Activated CD4-positive, alpha-beta T cell treated with anti-CD3 and anti-CD28 coated beads, Interleukin-2, Interleukin-6, amounts not matched to agents 100 ng/mL and 50 ng/mL, durations not matched to agents 16 hours and 8 hours (primary cell): Measurements from ENCODE around the gene RBM4B.
"Not testable (repeated sequence)": the region's sequence is repeated elsewhere in the genome, so short reads cannot be mapped to it uniquely, and the experiment has no call there.

Source experiments
- DNase-seq: peaks from one replicate; pipeline ENCODE4 v3.0.0-alpha.2; 2020

Gene RBM4B, protein sequence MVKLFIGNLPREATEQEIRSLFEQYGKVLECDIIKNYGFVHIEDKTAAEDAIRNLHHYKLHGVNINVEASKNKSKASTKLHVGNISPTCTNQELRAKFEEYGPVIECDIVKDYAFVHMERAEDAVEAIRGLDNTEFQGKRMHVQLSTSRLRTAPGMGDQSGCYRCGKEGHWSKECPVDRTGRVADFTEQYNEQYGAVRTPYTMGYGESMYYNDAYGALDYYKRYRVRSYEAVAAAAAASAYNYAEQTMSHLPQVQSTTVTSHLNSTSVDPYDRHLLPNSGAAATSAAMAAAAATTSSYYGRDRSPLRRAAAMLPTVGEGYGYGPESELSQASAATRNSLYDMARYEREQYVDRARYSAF

DNA sequence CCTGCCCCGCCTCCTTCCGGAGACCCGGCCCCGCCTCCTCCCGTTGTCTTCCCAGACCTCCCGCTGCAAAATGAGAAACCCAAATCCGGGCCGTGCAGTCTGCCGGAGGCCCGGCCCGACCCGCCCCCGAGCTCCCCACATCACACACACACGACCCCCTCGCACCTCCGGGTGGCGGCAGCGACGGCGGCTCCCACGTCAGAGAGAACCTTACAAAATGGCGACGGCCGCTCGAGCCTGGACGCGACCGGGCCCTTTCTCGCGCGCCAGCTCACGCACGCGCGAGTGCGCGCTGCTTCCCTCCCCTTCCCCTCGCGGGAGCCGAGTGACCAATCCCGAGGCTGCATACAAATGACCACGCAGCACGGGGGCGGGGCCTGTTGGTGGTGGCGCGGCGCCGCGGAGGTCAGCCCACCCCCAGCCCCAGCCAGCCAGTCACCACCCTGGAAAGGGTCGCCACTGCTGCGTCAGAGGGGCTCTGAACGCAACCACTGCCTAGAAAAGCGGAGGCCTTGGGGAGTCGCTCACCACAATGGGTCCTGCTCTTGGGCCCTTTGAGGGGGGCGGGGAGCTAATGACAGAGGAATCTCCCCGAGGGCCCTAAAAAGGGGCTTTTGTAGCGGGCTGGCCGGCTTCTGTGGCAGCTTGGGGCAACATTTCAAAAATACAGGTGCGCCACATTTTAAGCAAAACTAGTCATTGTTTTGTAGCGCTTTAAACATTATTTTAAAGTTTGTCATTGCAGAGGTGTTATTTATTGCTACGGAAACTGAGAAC lies at the start of gene RBM4B:
Gene RBM4B (minus strand): TSS at position 289 of the 777 bp plus-strand sequence. CDS start 808 bp downstream, outside the sequence.
- peak; percentile 98 for DNase-seq

DNA sequence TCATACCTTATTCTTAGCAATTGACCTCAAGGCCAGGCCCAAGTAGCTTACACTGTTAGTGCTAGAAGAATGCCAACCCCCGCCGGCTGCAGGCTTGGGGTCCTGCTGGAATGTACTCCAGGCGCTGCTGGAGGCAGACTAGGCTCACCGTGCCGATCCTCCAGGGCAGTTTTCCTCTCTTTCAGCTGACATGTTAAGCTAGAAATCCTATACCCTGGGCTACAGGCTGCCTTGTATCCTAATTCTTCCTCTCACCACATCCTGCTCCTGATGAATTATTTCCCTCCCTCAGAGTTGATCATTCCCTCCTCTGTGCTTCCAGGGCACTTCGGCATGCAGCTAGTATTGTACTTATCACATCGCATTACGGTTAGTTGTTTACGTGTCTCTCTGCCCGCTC lies 48.0 kb upstream of the RBM4B start:
- DNase-seq: no peak

DNA sequence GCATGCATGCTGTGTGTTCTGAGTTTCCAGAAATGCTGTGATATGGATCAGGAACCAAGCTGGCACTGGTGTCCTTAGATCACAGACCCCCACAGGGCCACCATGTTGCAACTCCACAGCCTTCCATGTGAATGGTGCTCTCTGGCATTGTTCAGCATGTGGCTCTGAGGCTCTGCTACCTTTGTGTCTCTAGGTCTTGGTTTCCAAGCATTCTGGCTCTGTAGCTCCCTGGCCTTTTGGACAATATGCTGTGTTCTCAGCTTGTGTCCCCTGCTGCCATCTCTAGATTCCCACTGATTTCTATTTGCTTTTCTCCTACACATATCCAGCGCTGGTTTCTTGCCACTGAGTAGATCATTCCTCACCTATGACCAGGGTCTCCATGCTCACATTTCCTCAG lies 47.4 kb upstream of the RBM4B start:
- no peak for DNase-seq

DNA sequence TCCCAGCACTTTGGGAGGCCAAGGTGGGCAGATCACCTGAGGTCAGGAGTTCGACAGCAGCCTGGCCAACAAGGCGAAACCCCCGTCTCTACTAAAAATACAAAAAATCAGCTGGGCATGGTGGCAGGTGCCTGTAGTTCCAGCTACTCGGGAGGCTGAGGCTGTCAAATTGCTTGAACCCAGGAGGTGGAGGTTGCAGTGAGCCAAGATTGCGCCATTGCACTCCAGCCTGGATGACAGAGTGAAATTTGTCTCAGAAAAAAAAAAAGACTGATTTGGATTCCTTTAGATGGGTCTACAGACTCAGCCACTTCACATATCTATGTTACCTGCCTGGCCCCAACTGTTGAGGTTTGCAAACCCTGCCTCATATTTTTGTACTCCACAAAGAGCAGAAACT lies 46.5 kb upstream of the RBM4B start:
- DNase-seq: not testable (repeated sequence)

DNA sequence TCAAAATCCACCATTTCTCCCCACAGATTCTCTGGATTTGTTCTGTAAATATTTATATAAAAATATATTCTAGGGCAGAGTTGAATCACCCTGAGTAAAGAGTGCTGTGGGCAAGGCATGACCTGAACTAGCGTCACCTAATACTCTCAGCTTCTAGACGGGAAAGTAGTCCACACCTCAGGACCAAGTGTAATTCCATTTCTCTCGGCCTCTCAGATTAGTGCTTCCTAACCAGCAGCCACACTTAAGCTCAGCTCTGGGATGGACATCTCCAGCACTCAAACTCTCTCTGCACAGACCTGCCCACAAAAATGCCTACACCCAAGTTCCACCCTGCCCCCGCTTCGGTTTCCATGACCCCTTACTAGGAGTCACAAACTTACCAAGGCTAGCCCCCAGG lies 46.0 kb upstream of the RBM4B start:
- no peak for DNase-seq

DNA sequence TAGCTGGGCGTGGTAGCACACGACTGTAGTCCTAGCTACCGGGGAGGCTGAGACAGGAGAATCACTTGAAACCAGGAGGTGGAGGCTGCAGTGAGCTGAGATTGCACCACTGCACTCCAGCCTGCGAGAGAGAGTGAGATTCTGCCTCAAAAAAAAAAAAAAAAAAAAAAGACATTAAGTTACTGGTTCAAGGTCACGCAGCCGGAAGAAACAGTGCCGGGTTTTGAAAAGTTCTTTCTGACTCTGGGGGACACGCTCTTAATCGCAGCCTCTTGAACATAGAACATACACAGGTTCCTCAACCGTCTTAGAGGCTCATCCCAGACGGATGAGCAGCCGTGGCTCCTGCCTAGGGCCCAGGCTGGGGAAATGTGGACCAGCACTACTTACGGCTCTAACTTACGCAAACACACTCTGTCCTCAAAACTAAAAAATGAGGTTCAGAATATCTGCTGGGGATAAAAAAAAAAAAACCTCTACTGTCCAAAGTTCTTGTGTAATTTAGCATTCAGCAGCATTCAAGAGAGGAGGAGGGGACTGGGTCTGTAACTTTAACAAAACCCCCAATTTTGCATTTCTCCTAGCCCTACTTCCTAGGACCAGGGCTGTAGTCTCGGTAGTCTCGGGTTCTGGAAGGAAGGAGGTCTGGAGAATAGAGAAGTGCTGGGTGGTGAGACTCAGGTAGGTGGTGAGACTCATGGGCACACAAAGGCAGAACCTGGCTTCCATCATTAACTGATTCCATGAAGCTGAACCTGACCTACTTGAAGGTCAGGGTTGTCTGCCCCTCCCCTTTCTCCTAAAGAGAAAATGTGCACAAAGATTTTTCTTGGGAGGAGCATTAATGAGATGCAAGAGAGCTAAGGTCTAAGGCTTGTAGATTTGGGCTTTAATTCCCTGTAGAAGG lies 45.3 kb upstream of the RBM4B start:
- DNase-seq: no peak

DNA sequence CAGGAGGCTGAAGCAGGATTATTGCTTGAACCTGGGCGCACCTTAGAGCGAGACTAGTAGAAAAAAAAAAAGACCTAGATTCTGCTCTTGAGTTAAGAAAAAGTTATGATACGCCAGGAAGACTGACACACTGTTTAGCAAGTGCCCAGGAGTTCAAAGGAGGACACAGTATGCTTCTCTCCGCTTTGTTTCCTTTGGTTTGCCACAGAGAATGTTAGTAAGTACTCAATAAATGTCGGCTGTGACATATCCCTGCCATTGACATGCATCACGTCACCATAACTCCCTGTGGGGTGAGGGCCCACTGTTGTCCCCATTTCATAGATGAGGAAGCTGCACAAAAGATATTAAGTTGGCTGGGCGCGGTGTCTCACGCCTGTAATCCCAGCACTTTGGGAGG lies 44.3 kb upstream of the RBM4B start:
- no peak for DNase-seq

DNA sequence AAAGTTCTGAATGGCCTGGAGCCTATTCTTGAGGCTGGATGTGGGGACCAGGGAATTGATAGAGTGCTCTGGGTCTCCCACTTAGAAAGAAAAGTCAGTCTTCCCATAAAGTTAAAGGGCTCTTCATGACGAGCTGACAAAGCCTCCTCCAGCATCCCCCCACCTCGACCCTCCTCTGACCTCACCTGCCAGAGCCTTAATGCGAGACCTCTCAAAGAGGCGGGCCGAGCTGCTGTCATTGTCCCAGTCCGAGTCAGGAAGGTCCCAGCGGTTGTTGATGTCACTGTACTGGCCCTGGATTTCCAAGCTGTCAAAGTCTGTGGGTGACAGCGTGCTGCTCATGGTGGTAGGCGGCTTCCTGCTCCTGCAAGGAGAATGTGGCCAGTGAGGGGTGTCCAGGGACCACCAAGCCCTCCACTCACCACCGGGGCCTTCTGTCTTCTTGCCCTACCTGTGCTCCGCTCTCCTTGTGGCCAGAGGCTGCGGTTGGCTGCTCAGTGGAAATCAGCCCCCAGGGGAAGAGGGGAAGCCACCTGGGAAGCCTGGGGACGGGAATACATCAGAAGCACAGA lies 43.3 kb upstream of the RBM4B start:
- no peak for DNase-seq

DNA sequence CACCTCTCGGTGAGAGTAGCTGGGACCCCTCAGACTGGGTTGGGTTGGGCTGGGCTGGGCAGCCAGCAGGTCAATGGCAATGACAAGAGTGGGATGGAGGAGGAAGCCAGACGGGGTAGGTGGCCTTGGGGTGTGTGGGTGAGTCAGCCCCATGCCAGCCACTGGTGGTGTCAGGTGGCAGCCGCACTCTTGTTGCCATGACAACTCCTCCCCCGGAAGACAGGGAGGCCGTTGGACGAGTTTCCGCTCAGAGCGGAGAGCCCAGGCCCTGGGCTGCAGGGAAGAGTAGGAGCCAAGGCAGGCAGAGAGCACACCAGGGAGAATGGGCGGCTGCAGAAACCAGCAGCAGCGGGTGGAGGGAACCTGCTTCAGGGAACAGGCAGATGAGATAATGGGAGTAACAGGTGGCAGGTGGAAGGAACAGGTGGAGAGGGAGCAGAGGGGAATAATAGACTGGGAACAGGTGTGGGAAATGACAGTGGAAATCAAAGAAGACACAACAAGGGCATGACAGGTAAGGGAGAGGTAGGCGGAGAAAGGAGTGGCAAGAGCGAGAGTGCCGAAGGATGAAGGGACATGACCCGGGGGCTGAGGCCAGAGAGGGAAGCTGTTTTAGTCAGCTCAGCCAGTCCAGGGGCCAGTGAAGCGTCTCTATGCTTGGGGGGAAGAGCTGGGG lies 42.7 kb upstream of the RBM4B start:
- DNase-seq: peak; percentile 85

DNA sequence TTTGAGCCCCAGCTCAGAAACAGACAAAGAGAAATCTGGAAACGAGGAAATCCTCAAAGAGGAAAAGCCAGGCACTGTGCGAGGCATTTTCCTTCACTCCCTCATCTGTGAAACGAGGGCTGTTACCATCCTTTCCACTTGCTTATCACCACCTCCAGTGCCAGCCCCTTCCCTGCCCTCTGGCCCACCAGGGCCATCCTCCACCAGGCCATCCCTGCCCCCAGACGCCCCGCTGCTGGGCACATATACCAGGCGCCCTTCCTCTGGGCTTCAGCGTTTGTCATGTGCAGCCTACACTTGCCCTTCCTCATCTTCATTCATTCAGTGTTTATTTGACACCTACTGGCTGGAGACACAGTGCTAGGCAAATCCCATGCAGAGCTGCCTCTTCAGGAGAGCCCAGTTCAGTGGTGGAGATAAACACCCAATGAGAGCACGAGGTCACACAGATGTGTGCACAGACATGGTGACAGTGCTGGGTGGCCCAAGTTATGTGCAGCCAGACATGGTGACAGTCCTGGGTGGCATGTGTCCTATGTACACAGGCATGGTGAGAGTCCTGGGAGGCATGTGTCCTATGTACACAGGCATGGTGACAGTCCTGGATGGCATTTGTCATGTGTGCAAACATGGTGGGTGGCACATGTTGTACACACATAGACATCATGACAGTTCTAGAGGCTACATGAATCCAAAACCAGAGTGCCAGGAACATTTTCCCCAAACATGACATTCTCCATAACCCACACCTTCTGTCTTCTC lies 41.6 kb upstream of the RBM4B start:
- no peak for DNase-seq

DNA sequence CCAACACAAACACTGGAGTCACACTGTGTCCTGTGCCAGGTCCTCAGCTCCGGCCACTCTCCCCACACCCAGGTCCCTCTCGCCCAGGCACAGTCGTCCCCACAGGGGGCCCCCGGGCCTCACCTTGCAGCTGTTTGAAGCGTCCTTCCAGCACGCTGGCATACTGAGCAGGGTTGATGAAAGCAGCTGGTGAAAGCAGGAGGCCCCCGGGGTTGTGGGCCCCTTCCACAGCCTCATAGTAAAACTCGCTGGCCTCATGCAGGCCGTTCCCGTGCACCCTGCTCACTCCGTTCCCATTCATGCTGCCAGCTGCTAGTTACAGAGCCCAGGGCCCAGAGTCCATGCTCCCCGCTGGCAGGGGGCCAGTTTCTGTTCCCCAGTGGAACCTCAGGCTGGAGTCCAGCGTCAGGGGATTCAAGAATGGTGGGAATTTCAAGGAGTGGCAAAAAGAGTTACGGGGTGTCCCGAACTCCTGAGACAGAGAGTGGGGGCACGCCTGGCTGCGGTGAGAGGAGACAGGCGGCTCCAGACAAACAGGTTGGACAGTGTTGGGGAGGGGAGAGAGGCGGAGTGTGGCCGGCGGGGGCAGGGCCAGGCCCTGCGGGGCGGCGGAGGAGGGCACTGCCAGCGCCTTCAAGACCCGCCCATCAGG lies 40.8 kb upstream of the RBM4B start:
- no peak for DNase-seq

DNA sequence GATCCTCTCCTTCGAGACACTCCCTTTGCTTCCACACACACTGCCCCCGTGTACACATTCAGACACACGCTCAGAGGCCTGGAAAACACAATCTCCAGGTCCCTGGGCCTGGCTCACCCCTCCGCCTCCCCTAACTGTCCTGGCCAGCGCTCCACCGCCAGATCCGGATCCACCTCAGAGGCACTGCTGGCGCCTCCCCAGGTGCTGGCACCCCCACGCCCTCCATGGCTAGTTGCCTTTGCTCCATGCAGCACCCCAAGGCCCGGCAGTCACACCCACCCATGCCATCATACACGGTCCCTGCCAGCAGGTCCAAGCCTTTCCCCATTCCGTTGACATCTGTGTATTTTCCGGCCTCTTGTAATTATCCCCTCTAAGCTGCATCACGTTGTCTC lies 40.2 kb upstream of the RBM4B start:
- no peak for DNase-seq

DNA sequence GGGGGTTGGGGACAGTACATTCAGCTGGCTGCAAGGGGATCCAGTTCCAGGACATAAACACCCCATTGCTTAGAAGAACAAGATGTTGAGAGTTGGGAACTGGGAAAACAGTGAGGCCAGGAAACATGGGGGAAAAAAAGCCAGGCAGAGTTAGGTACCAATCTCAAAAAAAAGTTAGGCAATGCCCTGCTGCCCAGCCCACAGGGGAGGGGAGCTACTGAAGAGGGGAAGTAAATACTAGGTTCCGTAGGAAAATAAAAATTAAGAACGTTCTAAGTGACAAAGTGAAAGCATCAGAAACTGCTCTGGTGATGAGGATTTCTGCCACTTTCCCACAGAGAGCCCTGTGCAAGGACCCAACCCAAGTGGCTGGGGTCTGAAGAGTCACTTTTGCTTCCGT lies 39.3 kb upstream of the RBM4B start:
- DNase-seq: no peak

DNA sequence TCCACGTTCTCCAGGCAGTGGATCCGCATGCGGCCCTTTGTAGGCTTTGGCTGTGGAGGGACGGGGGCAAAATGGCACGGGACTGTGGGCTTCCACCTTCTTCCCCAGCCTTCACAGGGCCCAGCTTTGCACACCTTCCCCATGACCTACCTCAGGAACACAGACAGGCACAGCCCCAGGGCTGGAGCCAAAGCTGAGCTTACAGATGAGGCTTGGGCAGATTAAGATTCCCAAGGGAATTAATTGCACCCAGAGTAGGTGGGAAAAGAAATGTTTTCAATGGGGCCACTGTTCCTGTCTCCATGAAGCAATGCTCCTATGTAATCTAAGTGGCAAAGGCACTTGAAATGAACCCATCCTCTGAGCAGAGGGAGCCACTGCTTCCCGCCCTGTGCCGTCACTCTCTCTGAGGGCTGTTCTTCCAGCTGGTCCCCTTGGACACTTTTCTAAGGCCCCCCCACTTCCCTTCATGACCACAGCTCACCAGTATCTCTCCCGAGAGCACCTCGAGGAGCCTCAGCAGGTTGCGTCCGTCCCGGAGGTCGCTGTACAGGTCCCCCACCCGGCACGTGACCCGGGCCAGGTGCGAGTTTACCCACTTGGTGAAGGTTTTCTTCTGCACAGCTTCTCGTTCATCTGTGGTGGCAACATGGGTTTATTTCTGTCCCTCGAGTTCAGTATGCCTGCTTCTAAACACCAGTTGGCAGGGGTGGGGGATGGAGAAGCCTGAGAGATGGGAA lies 37.8 kb upstream of the RBM4B start:
- DNase-seq: no peak

DNA sequence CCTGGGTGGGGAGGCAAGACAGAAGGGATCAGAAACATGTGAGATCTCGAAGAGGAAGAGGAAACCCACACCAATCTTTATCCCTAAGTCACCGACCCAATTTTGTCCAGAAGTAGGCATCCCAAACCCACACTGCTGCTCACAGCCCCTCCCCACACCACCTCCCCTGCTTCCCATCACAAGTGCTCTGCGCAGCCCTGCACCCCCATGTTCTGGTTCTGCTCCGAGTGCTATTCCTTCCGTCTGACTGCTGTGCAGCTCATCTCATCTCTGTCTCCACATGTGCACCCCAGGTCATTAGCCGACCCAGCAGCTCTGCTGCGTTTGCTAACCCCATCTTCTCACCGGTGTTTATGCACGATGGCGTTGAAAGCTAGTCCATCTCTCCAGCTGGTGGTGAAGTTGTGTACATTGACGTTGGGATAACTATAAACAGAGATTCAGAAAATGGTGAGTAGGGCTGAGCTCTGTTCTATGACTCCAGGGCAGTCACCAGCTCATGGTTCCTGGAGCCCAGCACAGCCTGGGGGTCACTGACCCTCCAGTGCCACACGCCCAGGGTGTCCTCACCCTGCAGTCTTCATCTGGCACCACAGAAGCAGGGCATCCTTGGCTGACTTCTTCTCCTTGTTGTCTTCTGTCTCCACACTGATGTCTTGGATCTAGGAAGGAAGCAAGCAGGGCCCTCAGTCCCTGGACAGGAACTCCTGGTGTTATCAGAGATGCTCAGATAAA lies 36.2 kb upstream of the RBM4B start:
- DNase-seq: no peak

DNA sequence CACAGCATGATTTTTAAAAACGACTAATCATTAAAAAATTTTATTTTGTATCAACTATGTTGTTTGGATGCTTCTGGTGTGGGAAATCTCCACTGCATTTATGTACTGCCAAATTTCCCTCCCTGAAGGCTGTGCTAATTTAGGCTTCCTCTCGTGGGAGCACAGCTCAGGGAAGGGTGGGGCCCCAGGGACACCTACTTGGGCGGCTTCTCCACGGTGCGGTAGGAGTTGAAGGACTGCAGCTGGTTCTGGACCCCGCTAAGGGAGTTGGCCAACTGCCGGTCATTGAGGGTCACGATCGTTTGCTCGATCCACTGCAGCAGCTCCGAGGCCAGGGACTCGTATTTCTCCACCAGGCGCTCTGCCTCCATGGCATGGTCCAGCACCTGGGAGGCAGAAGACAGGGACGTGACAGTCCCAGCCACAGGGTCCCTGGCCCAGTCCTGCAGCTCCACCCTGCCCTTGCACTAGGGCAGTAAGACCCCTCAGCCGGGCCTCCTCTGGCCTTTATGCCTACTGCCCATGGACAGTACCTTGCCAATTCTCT lies 32.8 kb upstream of the RBM4B start:
- DNase-seq: no peak

DNA sequence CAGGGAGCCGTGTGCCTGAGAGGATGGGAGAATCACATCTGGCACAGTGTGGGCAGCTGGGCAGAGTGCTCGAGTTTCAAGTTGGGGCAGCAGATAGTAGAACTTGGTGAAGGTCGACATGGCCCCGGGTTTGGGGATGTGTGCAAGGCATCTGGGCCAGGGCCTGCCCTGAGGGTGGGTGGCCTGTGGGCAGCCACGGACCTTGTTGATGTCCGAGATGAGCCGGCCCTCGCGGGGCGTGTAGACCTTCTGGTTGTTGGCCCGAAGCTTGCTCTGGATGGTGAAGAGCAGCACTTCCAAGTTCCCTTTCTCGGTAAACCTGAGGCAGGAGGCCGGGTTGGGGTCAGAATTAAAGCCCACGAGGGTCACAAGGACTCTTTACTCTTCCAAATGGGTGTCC lies 31.0 kb upstream of the RBM4B start:
- no peak for DNase-seq

DNA sequence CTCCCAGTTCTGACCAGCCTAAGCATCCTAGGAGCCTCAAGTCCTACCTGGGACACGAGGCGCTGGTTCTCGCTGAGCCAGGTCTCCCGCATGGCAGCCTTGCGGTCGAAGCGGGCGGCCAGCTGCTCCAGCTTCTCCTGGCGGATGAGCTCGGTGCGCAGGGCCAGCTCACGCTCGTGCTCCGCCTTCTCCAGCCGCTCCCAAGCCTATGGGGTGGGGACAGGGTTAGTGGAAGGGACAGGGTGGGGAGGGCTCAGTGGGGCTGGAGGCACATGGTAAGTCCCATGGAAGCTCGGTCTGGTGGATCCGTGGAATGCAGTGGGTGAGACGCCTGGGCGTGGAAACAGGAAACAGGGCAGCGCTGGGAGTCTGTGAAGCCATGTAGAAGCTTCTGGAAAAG lies 30.4 kb upstream of the RBM4B start:
- DNase-seq: no peak

DNA sequence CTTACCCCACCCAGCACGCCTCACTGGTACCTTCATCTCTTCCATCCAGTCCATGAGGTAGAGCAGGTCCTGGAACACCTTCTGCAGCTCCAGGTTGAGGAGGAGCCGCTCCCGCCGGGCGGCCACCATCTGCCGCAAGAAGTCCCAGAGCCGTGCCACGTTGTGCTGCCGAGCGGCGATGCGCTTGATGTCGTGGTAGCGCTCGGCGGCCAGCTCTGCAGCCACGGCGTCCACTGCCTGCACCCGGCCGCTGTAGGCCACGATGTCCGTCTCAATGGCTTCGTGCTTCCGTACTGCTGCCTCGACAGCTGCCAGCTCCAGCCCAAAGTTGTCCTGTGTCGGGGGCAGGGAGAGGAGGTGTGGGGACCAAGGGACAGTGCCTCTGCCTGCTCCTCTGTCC lies 29.8 kb upstream of the RBM4B start:
- no peak for DNase-seq
